Testis (tissue), 2 donors: ENCODE results near the gene LAMA3.

ENCODE experiments used
- CTCF ChIP-seq, 3 experiments: fragments of 450-650 bp in 2 of 3; fragments of 200-600 bp in 1 of 3; sonication (generic) in 1 of 3; IDR thresholded peaks; one replicate each; pipeline ENCODE4 v1.5.1; 2016 to 2019; ENCODE audit warnings: antibody characterized with exemption in 3 of 3, mild to moderate bottlenecking in 2 of 3, moderate library complexity in 1 of 3
- POLR2A ChIP-seq: fragments of 450-650 bp; IDR thresholded peaks from one replicate; pipeline ENCODE4 v1.6.1; 2017; ENCODE audit warnings: antibody characterized with exemption, mild to moderate bottlenecking, moderate library complexity

DNA sequence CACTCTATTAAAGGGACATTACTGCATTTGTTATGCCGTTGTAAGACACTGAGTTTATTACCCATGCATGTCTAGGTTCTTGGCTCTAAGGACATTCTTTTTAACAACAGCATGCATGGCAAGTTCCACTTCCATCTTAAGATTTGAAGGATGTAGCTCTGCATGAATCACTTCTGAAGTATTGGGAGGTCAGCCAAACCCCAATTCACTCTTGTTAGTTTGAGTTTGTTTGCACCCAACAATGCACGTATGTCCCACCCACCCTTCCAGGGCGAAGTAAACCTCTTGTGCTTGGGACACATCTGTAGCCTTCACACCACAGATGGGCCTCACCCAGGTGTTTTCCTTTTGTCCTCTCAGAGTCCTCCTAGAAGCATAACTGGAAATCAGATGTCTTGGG lies 5.6 kb upstream of the LAMA3 start:
- TF ChIP-seq CTCF (IDR thresholded peaks at IDR 0.05) (no peak), POLR2A (no peak)
